Measurements from ENCODE around the gene HAND1. TPM values are rescaled to one million over a fixed set of nuclear protein-coding genes. Genes with fewer than 3 reads are reported as not detected.

HAND1 gene
- total RNA-seq, 2 experiments from 2014 or later, result not detected

GRCh38 chr5:154455585-154455984 lies 22.4 kb downstream of the HAND1 start:
- CTCF ChIA-PET, result no interaction called here
- no peaks in the 10 kb centered on the region for H3K27me3 Mint-ChIP-seq
- peaks cover 68% of the 10 kb centered on the region for H3K36me3 Mint-ChIP-seq (ENCODE audit: low read depth)
- peaks cover 1% of the 10 kb centered on the region for H3K4me1 Mint-ChIP-seq
- H3K4me3 Mint-ChIP-seq, result no peak overlapping the region
- POLR2A ChIA-PET, result no interaction called here
- no peaks in the 10 kb centered on the region for H3K9me3 Mint-ChIP-seq
- no peak for DNase-seq
- H3K27ac Mint-ChIP-seq, result no peak overlapping the region

- DNase-seq, result no peak
- no peak overlapping the region for H3K27ac Mint-ChIP-seq
- no peaks in the 10 kb centered on the region for H3K9me3 Mint-ChIP-seq
- H3K27me3 Mint-ChIP-seq, result no peaks in the 10 kb centered on the region
- H3K36me3 Mint-ChIP-seq (ENCODE audit: low read depth), result peaks cover 64% of the 10 kb centered on the region
- POLR2A ChIA-PET, result no interaction called here
- CTCF ChIA-PET, result no interaction called here
- no peak overlapping the region for H3K4me3 Mint-ChIP-seq
- H3K4me1 Mint-ChIP-seq, result peaks cover 32% of the 10 kb centered on the region
Observed at GRCh38 chr5:154451957-154452356, 26.1 kb downstream of the HAND1 start.

DNA sequence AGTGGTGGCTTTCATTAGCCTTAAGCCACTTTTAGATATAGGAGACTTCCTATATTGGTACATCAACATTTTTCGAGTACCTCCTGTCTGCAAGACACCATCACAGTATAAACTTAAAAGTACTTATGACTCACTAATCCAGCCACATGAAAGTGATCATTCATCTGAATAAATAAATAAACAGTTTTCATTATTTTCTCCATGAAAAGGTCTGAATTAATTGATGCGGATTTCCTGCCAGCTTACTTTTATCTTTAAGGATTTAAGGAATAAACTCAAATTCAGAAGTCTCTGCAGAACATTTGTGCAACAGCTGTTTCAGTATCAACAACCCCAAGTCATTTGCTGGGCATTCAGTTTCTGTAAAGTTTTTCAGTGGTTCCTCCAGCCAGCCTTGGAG lies 28.2 kb downstream of the HAND1 start:
- H3K36me3 Mint-ChIP-seq (ENCODE audit: low read depth), result peaks cover 59% of the 10 kb centered on the region
- no peaks in the 10 kb centered on the region for H3K27me3 Mint-ChIP-seq
- H3K27ac Mint-ChIP-seq, result no peak overlapping the region
- no peak for DNase-seq
- ChIA-PET CTCF (interaction anchor here (0.5 to 1.3 kb wide), 5 partner anchors 16 to 474 kb away, joined by 3 to 5 read pairs (median 3); no protein-coding TSS in a partner anchor), POLR2A (interaction anchor here (1.3 kb wide), 1 partner anchor 20 kb away, joined by 3 read pairs; no protein-coding TSS in a partner anchor)
- peaks cover 38% of the 10 kb centered on the region for H3K4me1 Mint-ChIP-seq
- H3K4me3 Mint-ChIP-seq, result no peak overlapping the region
- H3K9me3 Mint-ChIP-seq, result no peaks in the 10 kb centered on the region

DNA sequence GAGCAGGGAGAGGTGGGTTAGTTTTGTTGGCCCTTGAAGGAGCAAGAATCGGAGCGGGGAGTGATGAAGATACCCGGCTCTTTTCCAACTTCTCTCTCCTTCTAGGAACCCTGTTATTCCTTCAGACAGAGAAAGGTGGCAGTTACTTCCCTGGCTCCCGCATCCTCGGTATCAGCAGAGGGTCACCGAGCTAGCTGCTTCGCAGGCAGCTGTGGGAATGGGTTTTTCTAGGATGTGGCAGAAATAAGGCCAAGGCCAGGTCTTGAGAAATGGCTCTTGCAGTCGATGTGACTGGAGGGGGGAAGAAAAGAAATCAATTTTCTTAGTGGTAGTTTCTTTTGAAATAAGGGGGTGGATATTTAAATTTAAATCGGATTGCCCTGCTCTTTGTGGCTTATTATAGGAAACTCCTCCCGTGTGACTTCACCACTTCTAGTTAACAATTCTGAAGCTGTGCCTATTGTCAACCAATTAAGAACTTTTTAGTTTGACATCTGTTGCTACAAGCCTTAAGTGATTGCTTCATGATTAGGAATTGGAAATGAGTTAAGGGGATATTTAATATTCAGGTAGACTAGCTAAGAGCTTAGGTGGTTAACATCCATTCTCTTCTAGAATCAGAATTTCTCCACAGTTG lies 30.8 kb downstream of the HAND1 start:
- no peaks in the 10 kb centered on the region for H3K9me3 Mint-ChIP-seq
- peaks cover 54% of the 10 kb centered on the region for H3K4me1 Mint-ChIP-seq
- DNase-seq, result no peak
- CTCF ChIA-PET, result no interaction called here
- H3K27ac Mint-ChIP-seq, result peak overlapping the region; percentile 58
- POLR2A ChIA-PET, result interaction anchor here (1.0 to 1.9 kb wide), 13 partner anchors 8 to 411 kb away, joined by 3 to 13 read pairs (median 4); partner anchors contain the start of genes CNOT8, FAM114A2, GALNT10 and MFAP3
- H3K4me3 Mint-ChIP-seq, result peak overlapping the region; percentile 89
- H3K27me3 Mint-ChIP-seq, result no peaks in the 10 kb centered on the region
- peaks cover 46% of the 10 kb centered on the region for H3K36me3 Mint-ChIP-seq (ENCODE audit: low read depth)

DNA sequence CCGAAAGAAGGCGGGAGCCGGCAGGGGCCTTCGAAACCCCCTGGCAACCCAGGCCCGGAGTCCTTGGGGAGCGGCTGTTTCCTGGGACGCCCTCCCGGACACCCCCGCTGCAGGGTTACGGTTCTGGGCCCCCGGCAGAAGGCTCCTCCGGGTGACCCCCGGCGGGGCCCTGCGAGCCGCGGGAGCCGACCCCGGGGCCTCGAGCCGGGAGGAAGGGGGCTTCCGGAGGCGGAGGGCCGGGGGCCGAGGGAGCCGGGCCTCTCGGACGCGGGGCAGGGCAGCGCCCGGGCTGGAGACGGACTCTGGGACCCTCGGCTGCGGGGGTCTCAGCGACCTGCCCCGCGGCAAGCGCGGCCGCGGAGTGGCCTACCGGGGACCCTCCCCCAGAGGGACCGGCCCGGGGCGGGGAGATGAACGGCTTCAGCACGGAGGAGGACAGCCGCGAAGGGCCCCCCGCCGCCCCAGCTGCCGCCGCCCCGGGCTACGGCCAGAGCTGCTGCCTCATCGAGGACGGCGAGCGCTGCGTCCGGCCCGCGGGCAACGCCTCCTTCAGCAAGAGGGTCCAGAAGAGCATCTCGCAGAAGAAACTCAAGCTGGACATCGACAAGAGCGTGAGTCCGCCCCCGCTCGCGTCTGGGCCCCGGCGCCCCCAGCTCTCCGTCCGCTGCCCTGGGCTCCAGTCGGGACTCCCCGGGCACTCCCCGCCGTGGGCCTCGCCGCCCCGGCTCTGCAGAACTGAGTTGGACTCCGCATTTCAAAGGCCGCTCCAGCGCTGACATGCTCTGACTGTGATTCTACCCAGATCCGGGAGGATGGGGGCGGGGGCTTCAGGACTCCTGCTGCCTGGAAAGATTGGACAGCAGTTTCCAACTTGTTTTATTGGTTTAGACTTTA lies 31.6 kb downstream of the HAND1 start:
- DNase-seq, result peak; percentile 47
- H3K36me3 Mint-ChIP-seq (ENCODE audit: low read depth), result peaks cover 49% of the 10 kb centered on the region
- POLR2A ChIA-PET, result interaction anchor here (0.7 to 1.9 kb wide), 14 partner anchors 9 to 412 kb away, joined by 3 to 13 read pairs (median 3); partner anchors contain the start of genes CNOT8, FAM114A2, GALNT10 and MFAP3
- H3K27me3 Mint-ChIP-seq, result no peaks in the 10 kb centered on the region
- peaks cover 56% of the 10 kb centered on the region for H3K4me1 Mint-ChIP-seq
- CTCF ChIA-PET, result no interaction called here
- peak overlapping the region; percentile 89 for H3K4me3 Mint-ChIP-seq
- H3K27ac Mint-ChIP-seq, result peak overlapping the region; percentile 58
- no peaks in the 10 kb centered on the region for H3K9me3 Mint-ChIP-seq

GRCh38 chr5:154445422-154446194 lies 32.4 kb downstream of the HAND1 start, which contains the start of gene SAP30L:
SAP30L (plus strand) TSS chr5:154445997; CDS start chr5:154446605, 608 bp downstream.
- peak; percentile 97 for DNase-seq
- ChIA-PET CTCF (no interaction called here), POLR2A (interaction anchor here (0.7 to 1.9 kb wide), 12 partner anchors 9 to 413 kb away, joined by 3 to 13 read pairs (median 3); partner anchors contain the start of genes CNOT8, FAM114A2, GALNT10 and MFAP3)

DNA sequence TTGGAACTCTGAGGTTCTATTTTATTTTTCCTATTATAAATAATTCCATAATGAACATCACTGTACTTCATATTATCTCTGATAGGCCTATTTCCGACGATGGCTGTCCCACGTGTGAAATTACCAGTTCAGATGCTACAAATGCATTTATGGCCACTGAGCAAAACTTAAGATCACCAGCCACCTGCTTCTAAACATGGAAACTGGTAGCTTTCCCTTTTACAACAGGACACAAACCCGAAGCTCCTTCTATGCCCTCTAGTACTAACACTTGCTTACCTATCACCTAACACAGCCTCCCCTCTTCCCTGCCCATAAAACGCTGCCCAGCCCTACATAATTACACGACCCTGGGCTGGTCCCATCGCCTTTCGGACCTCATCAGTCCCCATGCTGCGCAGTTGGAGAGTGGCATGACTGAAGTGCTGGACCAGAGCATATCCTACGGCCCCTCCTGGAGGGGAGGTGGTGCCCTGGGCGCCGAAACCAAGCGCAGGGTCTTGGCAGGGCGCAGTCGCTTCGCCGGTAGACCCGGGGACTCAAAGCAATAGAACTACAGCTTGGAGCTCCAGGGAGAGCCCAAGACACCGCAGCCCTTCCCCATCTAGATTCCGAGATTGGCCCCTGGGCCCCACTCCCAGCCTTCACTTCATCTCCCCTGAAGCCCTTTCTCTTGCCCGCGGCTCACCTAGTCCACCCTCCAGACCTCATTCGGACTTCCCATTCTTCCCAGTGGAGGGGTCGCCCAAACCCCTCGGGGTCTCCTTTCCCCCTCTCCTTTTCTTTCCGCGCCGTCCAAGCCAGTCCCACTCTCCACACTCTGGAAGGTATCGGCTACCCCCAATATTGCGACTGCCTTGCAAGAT lies 33.2 kb downstream of the HAND1 start:
- peak overlapping the region; percentile 84 for H3K27ac Mint-ChIP-seq
- no peaks in the 10 kb centered on the region for H3K9me3 Mint-ChIP-seq
- peak overlapping the region; percentile 98 for H3K4me3 Mint-ChIP-seq
- ChIA-PET CTCF (interaction anchor here (0.9 kb wide), 1 partner anchor 39 kb away, joined by 3 read pairs; no protein-coding TSS in a partner anchor), POLR2A (interaction anchor here (0.6 to 1.3 kb wide), 4 partner anchors 14 to 406 kb away, joined by 3 read pairs; partner anchors contain the start of genes FAM114A2 and MFAP3)
- H3K36me3 Mint-ChIP-seq (ENCODE audit: low read depth), result peaks cover 46% of the 10 kb centered on the region
- peaks cover 50% of the 10 kb centered on the region for H3K4me1 Mint-ChIP-seq
- no peaks in the 10 kb centered on the region for H3K27me3 Mint-ChIP-seq
- peak; percentile 19 for DNase-seq

More at GRCh38 chr5:154445422-154446194, 32.4 kb downstream of the HAND1 start, which contains the start of gene SAP30L:
- Mint-ChIP-seq H3K4me1 (peaks cover 57% of the 10 kb centered on the region), H3K27ac (peak within 1 kb of the TSS; percentile 84), H3K36me3 (ENCODE audit: low read depth) (peaks cover 49% of the 10 kb centered on the region), H3K4me3 (peak within 1 kb of the TSS; percentile 98), H3K27me3 (no peaks in the 10 kb centered on the region), H3K9me3 (no peaks in the 10 kb centered on the region)

DNA sequence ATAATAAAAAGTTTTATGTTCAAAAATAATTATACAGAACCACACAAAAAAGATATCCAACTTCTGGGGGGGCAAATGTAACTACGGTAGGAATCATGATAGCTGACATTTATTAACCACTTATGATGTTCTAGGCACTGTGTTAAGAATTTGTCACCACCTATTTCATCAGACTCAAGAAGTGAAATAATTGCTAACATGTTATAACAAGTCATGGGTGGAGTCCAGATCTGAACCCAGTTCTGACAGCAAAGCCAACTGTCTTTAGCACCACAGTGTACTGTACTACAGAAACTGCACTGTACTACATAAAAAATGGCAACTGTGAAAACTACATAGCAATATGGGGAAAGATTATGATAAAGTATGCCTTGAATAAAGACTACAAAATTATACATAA lies 35.2 kb downstream of the HAND1 start:
- Mint-ChIP-seq H3K27ac (no peak overlapping the region), H3K27me3 (no peaks in the 10 kb centered on the region), H3K36me3 (ENCODE audit: low read depth) (peaks cover 49% of the 10 kb centered on the region), H3K9me3 (no peaks in the 10 kb centered on the region), H3K4me3 (no peak overlapping the region), H3K4me1 (peaks cover 32% of the 10 kb centered on the region)
- no peak for DNase-seq
- POLR2A ChIA-PET, result no interaction called here
- CTCF ChIA-PET, result no interaction called here

GRCh38 chr5:154440540-154440939 lies 37.5 kb downstream of the HAND1 start:
- no peak overlapping the region for H3K4me3 Mint-ChIP-seq
- H3K4me1 Mint-ChIP-seq, result peaks cover 23% of the 10 kb centered on the region
- no peak for DNase-seq
- H3K9me3 Mint-ChIP-seq, result no peaks in the 10 kb centered on the region
- H3K27ac Mint-ChIP-seq, result no peak overlapping the region
- CTCF ChIA-PET, result interaction anchor here (1.2 kb wide), 1 partner anchor 26 kb away, joined by 4 read pairs; no protein-coding TSS in a partner anchor
- H3K36me3 Mint-ChIP-seq (ENCODE audit: low read depth), result peaks cover 65% of the 10 kb centered on the region
- no peaks in the 10 kb centered on the region for H3K27me3 Mint-ChIP-seq
- POLR2A ChIA-PET, result no interaction called here

DNA sequence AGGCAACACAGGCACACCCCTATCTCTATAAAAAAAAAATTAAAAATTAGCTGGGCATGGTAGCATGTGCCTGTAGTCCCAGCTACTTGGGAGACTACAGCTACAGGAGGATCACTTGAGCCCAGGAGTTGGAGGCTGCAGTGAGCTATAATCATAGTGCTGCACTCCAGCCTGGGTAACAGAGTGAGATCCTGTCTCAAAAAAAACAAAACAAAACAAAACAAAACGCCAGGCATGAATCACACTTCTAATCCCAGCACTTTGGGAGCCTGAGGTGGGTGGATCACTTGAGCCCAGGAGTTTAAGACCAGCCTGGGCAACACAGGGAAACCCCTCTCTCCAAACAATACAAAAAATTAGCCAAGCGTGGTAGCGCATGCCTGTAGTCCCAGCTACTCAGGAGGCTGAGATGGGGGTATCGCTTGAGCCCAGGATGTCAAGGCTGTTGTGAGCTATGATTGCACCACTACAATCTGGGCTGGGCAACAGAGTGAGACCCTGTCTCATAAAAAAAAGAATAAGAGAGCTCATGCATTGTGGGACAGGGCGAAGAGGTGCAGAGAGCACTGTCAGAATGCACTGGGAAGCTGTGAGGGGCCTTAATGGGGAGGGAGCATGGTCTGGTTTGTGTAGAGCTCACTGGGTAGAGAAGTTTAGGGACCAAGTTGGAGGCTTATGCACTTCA lies 40.6 kb downstream of the HAND1 start:
- no peak for DNase-seq
- ChIA-PET CTCF (interaction anchor here (0.9 kb wide), 1 partner anchor 240 kb away, joined by 4 read pairs; no protein-coding TSS in a partner anchor), POLR2A (interaction anchor here (0.7 kb wide), 1 partner anchor 132 kb away, joined by 3 read pairs; no protein-coding TSS in a partner anchor)
- no peaks in the 10 kb centered on the region for H3K9me3 Mint-ChIP-seq
- H3K27ac Mint-ChIP-seq, result no peak overlapping the region
- H3K4me1 Mint-ChIP-seq, result peaks cover 5% of the 10 kb centered on the region
- peaks cover 70% of the 10 kb centered on the region for H3K36me3 Mint-ChIP-seq (ENCODE audit: low read depth)
- H3K4me3 Mint-ChIP-seq, result no peak overlapping the region
- no peaks in the 10 kb centered on the region for H3K27me3 Mint-ChIP-seq

DNA sequence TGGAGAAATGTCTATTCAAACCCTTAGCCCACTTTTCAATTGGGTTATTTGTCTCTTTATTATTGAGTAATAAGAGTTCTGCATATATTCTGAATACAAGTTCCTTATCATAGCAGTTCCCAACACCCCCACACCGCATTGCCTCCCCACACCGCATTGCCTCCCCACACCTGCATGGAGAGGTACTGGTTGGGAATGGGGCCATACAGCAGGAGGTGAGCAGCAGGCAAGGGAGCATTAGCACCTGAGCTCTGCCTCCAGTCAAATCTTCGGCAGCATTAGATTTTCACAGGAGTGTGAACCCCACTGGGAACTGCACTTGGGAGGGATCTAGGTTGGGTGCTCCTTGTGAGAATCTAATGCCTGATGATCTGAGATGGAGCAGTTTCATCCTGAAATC lies 42.8 kb downstream of the HAND1 start:
- POLR2A ChIA-PET, result no interaction called here
- H3K4me1 Mint-ChIP-seq, result no peaks in the 10 kb centered on the region

More for the DNA sequence above, 42.8 kb downstream of the HAND1 start:
- no peak overlapping the region for H3K27ac Mint-ChIP-seq
- H3K9me3 Mint-ChIP-seq, result no peaks in the 10 kb centered on the region
- DNase-seq, result no peak
- H3K36me3 Mint-ChIP-seq (ENCODE audit: low read depth), result peaks cover 54% of the 10 kb centered on the region
- no peaks in the 10 kb centered on the region for H3K27me3 Mint-ChIP-seq
- no peak overlapping the region for H3K4me3 Mint-ChIP-seq
- CTCF ChIA-PET, result interaction anchor here (0.6 kb wide), 1 partner anchor 1007 kb away, joined by 4 read pairs; no protein-coding TSS in a partner anchor
